DMS153 treated with DMSO at 0.1 percent for 48 hours (cell line): ENCODE data around the gene CENPT.
"Not testable (repeated sequence)": the region's sequence is repeated elsewhere in the genome, so short reads cannot be mapped to it uniquely, and the experiment has no call there.

Source experiments
- DNase-seq: peaks from one replicate; lab custom pipeline; 2025; ENCODE audit not compliant: unreplicated experiment; lab: John Stamatoyannopoulos, UW

CENPT gene

GRCh38 chr16:67848118-67848517 lies 625 bp upstream of the CENPT start:
- DNase-seq: no peak

- DNase-seq: peak; percentile 93
Measured at GRCh38 chr16:67846320-67847063, 1.0 kb downstream of the CENPT start, which contains the start of gene NUTF2. TSS of gene NUTF2 (plus strand) at chr16:67846933. CDS start at chr16:67865131, 18,198 bp downstream.

GRCh38 chr16:67846063-67846319 lies 1.5 kb downstream of the CENPT start:
- no peak for DNase-seq

- no peak for DNase-seq
Measured at GRCh38 chr16:67845291-67846062, 2.0 kb downstream of the CENPT start.

DNA sequence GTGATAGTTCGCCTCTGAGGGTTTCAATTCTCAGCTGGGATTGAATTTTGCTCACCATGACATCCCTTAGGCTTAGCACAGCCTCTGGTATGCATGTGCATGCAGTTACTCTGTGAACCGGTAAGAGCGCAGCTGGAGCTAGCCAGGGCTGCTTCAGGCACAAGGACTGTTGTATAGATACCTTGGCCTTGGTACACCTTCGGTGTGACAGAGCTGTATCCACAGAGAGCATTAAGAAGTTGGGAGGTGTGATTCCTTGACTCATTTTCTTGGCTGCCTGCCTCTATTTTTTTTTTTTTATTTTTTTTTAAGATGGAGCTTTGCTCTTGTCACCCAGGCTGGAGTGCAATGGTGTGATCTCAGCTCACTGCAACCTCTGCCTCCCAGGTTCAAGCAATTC lies 3.0 kb downstream of the CENPT start:
- no peak for DNase-seq

GRCh38 chr16:67843343-67843765 lies 4.1 kb downstream of the CENPT start:
- DNase-seq: no peak

GRCh38 chr16:67842509-67843342 lies 4.8 kb downstream of the CENPT start:
- no peak for DNase-seq

DNA sequence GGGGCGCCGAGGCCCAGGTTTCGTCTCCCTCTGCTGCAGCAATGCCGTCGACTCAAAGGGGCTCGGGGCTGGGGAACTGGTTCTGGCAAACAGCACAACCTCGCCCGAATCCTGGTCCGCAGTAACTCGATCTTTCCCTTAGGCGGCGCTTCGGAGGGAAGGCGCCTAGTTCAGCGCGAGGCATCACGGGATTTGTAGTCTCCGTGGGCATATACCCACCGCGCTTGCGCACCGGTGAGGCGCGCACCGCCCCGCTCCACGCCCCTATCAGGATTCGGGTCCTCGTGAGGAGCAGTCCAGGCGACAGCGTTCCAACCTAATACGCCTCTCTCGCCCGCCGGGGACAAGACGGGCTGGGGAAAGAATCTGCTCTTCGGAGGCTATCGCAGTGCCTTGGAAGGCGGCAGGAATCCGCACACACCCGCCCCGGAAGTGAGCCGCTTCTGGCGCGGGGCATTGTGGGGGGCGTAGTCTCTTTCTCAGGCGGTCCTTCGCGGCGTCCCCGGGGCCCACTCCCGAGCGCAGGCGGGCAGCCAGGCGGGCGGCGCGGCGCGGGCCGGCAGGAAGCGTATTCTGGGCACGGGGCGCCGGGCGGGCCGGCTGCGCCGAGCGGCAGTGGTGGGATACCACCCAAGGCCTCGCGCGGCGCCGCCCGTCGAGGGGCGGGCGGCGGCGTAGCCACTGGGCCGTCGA lies 5.5 kb downstream of the CENPT start, which contains the start of gene THAP11:
Gene THAP11, plus strand, starts transcription at position 505 of the 693 bp plus-strand sequence. CDS start 235 bp downstream, outside the sequence.
- peak; percentile 91 for DNase-seq

DNA sequence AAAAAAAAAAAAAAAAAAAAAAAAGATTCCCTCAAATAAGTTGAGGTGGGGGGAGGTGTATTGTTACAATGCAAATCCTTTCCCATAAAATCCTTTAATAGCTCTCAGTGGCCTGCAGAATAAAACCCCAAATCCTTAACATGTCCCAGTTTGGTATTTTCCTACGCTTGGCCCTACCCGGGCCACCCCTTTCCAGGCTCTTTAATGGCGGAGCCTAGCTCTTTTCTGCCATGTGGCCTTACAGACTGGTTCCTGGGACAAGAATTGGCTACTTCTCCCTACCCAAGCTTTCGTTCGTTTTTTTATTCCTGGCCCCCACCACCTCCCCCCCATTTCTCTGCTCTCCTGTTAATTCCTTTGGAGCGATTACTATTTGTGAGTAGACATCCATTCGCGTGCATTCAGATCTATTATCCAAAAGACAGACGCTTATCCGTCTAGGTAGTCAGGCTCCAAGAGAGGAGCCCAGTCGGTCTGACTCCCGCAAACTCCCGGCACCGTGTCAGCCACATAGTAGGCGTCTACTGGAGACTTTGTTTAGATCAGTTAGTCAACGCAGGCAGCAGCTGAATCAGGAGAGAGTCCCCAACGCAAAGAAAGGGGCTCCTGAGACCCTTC lies 6.2 kb downstream of the CENPT start:
- DNase-seq: no peak

DNA sequence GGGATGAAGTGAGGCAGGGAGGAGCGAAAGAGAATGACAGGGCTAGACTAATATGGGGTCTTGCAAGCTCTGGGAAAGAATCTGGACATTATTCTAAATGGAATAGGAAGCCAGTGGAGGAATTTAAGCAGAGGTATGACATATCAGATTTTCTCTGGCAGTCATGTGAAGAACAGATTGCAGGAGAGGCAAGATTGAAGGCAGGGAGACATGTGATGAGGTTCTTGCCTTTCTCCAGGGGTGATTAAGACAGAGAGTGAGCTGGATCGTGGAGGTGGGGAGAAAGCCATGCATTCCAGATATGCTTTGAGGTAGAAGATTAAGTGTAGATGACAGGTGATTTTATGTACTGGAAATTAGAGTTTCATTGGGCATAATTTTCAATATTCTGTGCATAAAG lies 9.7 kb downstream of the CENPT start:
- no peak for DNase-seq

DNA sequence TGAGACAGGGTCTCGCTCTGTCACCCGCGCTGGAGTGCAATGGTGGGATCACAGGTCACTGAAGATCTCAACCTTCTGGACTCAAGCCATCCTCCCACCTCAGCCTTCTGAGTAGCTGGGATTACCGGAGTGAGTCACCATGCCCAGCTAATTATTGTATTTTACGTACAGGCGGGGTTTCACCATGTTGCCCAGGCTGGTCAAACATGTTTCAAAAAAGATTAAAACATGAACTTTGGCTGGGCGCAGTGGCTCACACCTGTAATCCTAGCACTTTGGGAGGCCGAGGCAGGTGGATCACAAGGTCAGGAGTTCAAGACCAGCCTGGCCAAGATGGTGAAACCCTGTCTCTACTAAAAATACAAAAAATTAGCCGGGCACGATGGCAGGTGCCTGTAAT lies 10.3 kb downstream of the CENPT start:
- DNase-seq: not testable (repeated sequence)

DNA sequence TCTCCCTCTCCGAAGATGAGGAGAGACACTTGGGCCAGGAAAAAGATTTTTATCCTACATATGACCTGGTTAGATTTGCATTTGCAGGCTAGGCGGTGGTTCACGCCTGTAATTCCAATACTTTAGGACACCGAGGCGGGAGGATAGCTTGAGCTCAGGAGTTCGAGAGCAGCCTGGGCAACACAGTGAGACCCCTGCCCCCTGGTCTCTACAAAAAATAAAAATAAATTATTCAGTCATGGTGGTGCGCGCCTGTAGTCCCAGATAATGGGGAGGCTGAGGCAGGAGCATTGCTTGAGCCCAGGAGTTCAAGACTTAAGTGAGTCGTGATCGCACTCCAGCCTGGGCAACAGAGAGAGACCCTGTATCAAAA lies 13.3 kb downstream of the CENPT start:
- no peak for DNase-seq

- peak; percentile 80 for DNase-seq
Measured at GRCh38 chr16:67833415-67834241, 13.9 kb downstream of the CENPT start.

DNA sequence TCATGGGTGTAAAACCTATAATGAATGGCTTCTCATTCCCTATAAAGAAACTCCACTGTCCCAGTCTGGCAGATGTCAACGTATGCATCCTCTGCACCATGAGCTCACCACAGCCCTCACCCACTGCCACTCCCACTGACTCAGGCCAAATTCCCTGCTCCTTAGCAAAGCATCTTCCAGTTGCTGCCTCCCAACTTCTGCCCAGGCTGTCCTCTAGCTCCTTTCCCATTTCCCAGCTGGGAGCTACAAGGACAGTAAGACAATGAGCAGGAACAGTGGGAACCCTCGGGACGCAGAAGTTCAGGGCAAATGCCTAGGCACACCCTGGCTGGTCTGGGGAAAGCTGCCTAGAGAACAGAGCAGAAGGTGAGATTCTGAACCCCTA lies 14.5 kb downstream of the CENPT start:
- DNase-seq: no peak

GRCh38 chr16:67828651-67829050 lies 18.8 kb downstream of the CENPT start:
- DNase-seq: no peak

DNA sequence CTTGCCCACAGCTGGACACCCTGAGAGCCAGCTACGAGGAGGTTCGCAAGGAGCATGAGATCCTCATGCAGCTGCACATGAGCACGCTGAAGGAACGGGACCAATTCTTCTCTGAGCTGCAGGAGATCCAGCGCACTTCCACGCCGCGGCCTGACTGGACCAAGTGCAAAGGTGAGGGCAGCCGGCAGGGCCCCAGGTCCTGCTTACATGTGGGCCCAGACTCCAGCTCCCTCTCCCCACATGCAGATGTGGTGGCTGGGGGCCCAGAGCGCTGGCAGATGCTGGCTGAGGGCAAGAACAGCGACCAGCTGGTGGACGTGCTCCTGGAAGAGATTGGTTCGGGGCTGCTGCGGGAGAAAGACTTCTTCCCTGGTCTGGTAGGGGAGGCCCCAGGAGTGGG lies 21.6 kb downstream of the CENPT start:
- no peak for DNase-seq

DNA sequence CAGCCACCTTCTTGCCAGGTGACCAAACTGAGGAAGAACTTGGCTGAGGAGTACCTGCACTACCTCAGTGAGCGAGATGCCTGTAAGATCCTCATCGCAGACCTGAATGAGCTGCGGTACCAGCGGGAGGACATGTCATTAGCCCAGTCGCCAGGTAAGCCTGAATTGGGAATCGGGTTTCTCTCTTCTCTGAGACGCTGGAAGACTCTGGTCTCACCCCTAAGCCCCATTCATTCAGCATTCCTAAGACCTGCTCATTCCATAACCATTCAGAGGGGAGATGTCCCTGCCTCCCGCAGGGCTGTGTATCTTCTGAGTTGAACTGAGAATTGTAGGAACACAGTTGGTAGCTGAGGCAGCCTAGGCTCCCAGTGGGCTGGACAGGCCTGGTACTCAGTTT lies 22.4 kb downstream of the CENPT start:
- no peak for DNase-seq

DNA sequence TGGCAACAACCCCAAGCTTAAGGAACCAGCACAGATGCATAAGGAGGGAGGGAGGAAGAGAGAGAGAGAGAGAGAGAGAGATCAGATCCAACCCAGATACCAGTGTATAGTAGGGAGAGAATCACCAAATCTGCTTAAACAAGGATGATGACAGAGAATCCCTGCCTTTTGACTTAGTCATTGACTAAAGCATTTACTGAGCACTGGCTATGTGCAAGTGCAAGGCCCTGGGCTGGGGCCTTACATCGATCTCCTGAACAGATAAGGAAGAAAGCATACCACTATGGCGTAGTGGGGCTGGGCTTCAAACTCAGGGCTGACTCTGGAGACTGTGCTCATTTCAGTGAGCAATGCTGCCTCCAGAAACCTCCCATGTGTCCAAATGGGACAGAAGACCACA lies 25.0 kb downstream of the CENPT start:
- no peak for DNase-seq

- no peak for DNase-seq
Measured at GRCh38 chr16:67820608-67821259, 26.8 kb downstream of the CENPT start.
